Activated naive CD4-positive, alpha-beta T cell treated with anti-CD3 and anti-CD28 coated beads, Interleukin-2, amount 50 U/mL, for 72 hours (primary cell): ENCODE results near the gene JPH3. TPM values are rescaled to one million over a fixed set of nuclear protein-coding genes. Genes with fewer than 3 reads are reported as not detected.
"Not testable (repeated sequence)": the region's sequence is repeated elsewhere in the genome, so short reads cannot be mapped to it uniquely, and the experiment has no call there.

Experiments
- ATAC-seq, 2 donors: fragments of 150-1000 bp; cut with Tn5 transposase; 2 replicates each; pipeline ENCODE4 v1.10.0; 2021; ENCODE audit warnings: mild to moderate bottlenecking in 2 of 2, moderate library complexity in 2 of 2
- DNase-seq, 2 donors: peaks; one replicate each; pipeline ENCODE4 v3.0.0; 2021 to 2022; ENCODE audit warnings: low spot score in 2 of 2
- H3K27ac Mint-ChIP-seq, 2 donors: one replicate each; pipeline ENCODE4 v1.8.0; 2022; ENCODE audit warnings: mild to moderate bottlenecking in 2 of 2, mixed read lengths in 2 of 2
- H3K36me3 Mint-ChIP-seq, 2 donors: one replicate each; pipeline ENCODE4 v1.8.0; 2022; ENCODE audit warnings: mixed read lengths in 2 of 2
- H3K9me3 Mint-ChIP-seq, 2 donors: one replicate each; pipeline ENCODE4 v1.8.0; 2022; ENCODE audit warnings: mixed read lengths in 2 of 2
- total RNA-seq, 2 donors: library from RNA; stranded (reverse); gene quantifications; one replicate each; pipeline ENCODE4 v1.2.3, GENCODE V29; 2022

Gene JPH3
- total RNA-seq, 2 donors from 2014 or later: 0.37 TPM; not detected in 1

DNA sequence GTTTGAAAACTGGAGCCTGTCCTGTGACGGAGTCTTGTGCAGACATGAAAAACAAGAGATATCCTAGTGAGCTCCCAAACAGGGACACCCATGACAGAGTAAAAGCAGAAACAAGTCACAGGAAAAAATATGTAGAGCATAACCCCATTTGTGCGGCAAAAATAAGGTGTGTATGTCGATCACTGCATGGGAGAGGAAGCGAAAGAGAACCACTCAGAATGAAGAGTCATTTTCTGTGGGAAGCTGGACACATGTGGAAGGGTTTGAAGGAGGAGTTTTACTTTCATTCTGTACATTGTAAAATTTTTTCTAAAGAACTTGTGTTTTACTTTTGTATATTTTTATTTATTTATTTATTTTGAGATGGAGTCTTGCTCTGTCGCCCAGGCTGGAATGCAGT lies 72.1 kb downstream of the JPH3 start:
- no peaks in the 10 kb centered on the region for H3K36me3 Mint-ChIP-seq
- no peaks in the 10 kb centered on the region for H3K9me3 Mint-ChIP-seq
- DNase-seq (no peak), ATAC-seq (no peak)
- no peak overlapping the region for H3K27ac Mint-ChIP-seq

- Mint-ChIP-seq H3K27ac (peak overlapping the region in 1 of 2 donors; percentile 44), H3K9me3 (no peaks in the 10 kb centered on the region)
- no peak for ATAC-seq
Measured at GRCh38 chr16:87675111-87675719, 72.9 kb downstream of the JPH3 start.

GRCh38 chr16:87677830-87678229 lies 75.5 kb downstream of the JPH3 start:
- no peak overlapping the region for H3K27ac Mint-ChIP-seq
- ATAC-seq (no peak), DNase-seq (no peak)
- no peaks in the 10 kb centered on the region for H3K9me3 Mint-ChIP-seq
- H3K36me3 Mint-ChIP-seq: no peaks in the 10 kb centered on the region

More at GRCh38 chr16:87675111-87675719, 72.9 kb downstream of the JPH3 start:
- no peak for DNase-seq
- no peaks in the 10 kb centered on the region for H3K36me3 Mint-ChIP-seq

DNA sequence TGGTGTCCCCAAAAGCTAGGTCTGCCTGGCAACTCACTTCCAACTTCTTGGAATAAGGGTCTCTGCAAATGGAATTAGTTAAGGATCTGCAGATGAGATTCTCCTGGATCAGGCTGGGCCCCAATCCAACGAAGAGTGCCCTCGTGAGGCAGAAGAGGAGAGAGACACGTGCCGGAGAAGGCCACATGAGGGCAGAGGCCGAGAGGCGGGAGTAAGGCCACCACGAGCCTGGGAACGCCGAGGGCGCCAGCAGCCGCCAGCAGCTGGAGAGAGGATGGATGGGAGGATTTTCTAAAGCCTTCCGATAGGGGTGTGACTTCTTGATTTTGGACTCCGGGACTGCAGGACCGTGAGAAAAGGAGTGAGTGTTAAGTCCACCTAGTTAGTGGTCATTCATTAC lies 76.3 kb downstream of the JPH3 start:
- ATAC-seq (no peak), DNase-seq (no peak)
- Mint-ChIP-seq H3K9me3 (no peaks in the 10 kb centered on the region), H3K36me3 (no peaks in the 10 kb centered on the region), H3K27ac (no peak overlapping the region)

DNA sequence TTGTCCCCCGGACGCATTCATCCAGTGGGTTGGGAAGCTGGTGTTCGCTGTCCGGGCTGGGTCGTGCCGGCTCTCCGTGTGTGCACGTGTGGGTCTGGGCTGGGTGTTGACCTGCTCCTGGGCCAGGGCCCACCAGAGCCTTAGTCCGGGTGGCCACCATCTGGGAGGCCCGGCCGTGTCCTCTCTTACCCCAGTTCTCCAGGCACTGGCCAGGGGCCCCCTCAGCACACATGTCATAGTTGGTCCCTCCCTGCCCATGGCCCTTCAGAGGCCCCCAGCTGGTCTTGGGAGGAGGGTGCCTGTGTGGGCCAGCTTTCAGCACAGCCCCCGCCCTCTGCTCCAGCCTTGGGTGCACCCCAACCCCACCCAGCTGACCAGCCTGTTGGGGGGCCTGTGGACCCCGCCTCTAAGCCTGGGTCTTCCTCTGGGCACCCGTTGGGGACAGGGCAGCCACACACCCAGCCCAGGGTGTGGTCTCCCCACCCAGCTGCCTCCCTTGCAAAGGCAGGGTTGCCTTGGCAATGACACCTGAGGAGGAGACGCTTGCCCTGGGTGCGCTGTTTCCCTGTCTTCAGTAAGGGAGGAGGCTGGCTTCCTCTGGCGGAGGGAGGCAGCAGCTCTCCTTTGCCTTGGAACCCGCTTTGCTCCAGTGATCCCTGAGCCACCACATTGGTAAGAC lies 77.4 kb downstream of the JPH3 start:
- H3K9me3 Mint-ChIP-seq: no peaks in the 10 kb centered on the region
- no peak overlapping the region for H3K27ac Mint-ChIP-seq
- ATAC-seq: no peak
- no peaks in the 10 kb centered on the region for H3K36me3 Mint-ChIP-seq
- DNase-seq: no peak

GRCh38 chr16:87680272-87680644 lies 78.0 kb downstream of the JPH3 start:
- no peaks in the 10 kb centered on the region for H3K36me3 Mint-ChIP-seq
- DNase-seq: no peak
- H3K9me3 Mint-ChIP-seq: no peaks in the 10 kb centered on the region
- no peak overlapping the region for H3K27ac Mint-ChIP-seq
- no peak for ATAC-seq

- H3K27ac Mint-ChIP-seq, DNase-seq, H3K9me3 Mint-ChIP-seq, ATAC-seq, H3K36me3 Mint-ChIP-seq: not testable (repeated sequence)
Measured at GRCh38 chr16:87681051-87681602, 78.8 kb downstream of the JPH3 start.

GRCh38 chr16:87681981-87682570 lies 79.8 kb downstream of the JPH3 start:
- Mint-ChIP-seq H3K9me3 (no peaks in the 10 kb centered on the region), H3K36me3 (no peaks in the 10 kb centered on the region), H3K27ac (no peak overlapping the region)
- DNase-seq (peak in 1 of 2 donors; percentile 33), ATAC-seq (peak; percentile 72 to 89)

DNA sequence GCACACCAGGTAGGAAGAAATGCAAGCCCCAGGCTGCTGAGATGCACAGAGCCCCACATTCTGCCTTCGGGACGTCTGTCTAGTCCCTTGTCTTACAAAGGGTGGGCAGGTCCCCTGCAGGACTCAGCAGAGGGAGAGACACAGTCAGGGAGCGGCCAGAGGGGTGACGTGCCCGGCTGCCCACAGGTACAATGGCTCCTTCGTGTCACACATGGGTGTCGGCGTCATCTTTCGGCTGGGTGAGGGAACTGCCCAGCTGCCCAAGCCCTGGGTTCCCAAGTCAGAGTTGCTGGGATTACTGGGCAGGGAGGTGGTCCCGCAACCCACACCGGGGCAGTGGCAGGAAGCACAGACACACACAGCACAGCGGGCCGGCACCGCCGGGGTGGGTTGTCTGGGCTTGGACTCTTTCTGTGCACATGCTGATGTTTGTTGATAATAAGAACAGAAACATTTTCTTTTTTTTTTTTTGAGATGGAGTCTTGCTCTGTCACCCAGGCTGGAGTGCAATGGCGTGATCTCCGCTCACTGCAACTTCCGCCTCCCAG lies 80.6 kb downstream of the JPH3 start:
- Mint-ChIP-seq H3K9me3 (no peaks in the 10 kb centered on the region), H3K27ac (no peak overlapping the region), H3K36me3 (no peaks in the 10 kb centered on the region)
- DNase-seq (no peak), ATAC-seq (no peak)

GRCh38 chr16:87684106-87684677 lies 81.9 kb downstream of the JPH3 start:
- ATAC-seq (no peak), DNase-seq (no peak)
- H3K27ac Mint-ChIP-seq: peak overlapping the region in 1 of 2 donors; percentile 14
- H3K9me3 Mint-ChIP-seq: no peaks in the 10 kb centered on the region
- H3K36me3 Mint-ChIP-seq: no peaks in the 10 kb centered on the region

- H3K36me3 Mint-ChIP-seq: no peaks in the 10 kb centered on the region
- no peak for ATAC-seq
- H3K27ac Mint-ChIP-seq: peak overlapping the region in 1 of 2 donors; percentile 14
- H3K9me3 Mint-ChIP-seq: no peaks in the 10 kb centered on the region
- DNase-seq: no peak
Measured at GRCh38 chr16:87684711-87685404, 82.5 kb downstream of the JPH3 start.

GRCh38 chr16:87685405-87685755 lies 83.1 kb downstream of the JPH3 start:
- no peak for DNase-seq
- H3K9me3 Mint-ChIP-seq: no peaks in the 10 kb centered on the region

DNA sequence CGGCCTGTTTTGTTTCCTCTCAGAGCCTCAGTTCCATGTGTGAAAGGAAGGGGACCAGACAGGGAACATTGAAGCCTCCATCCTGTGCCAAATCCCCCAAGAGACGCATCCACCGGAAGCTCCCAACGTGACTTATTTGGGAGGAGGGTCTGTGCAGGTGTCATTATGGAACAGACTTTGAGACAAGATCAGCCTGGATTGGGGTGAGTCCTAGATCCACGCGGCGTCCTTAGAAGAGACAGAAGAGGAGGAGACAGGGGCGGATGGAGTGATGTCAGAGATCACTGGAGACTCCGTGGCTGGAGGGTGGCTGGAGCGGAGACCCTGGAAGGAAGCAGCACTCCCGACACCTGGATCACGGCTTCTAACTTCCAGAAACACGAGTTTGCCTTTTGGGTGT lies 83.5 kb downstream of the JPH3 start:
- no peaks in the 10 kb centered on the region for H3K9me3 Mint-ChIP-seq
- DNase-seq (no peak), ATAC-seq (no peak)
- no peak overlapping the region for H3K27ac Mint-ChIP-seq
- H3K36me3 Mint-ChIP-seq: no peaks in the 10 kb centered on the region

More at GRCh38 chr16:87685405-87685755, 83.1 kb downstream of the JPH3 start:
- no peak for ATAC-seq
- H3K36me3 Mint-ChIP-seq: no peaks in the 10 kb centered on the region
- no peak overlapping the region for H3K27ac Mint-ChIP-seq

DNA sequence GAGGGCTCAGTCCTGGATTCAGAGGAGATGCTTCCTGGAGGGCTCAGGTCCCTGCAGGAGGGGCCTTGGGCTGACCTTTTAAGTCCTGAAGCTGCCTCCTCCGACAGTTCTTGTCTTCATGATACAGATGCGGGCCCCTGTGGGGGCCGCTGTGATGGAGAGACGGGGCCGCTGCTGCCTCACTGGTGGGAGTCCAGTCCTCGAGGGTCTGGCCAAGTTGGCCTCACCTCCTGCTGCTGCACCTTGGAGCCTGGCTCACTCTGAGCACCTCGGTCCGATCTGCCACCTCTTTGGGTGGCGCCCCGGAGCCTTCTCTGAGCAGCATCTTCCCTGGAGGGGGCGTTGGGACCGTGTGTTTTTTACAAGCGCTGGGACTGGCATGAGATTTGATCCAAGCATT lies 84.4 kb downstream of the JPH3 start:
- ATAC-seq (no peak), DNase-seq (no peak)

GRCh38 chr16:87687126-87687910 lies 85.0 kb downstream of the JPH3 start:
- H3K9me3 Mint-ChIP-seq: no peaks in the 10 kb centered on the region
- DNase-seq: no peak
- peak overlapping the region in 1 of 2 donors; percentile 60 for H3K27ac Mint-ChIP-seq
- no peak for ATAC-seq
- H3K36me3 Mint-ChIP-seq: no peaks in the 10 kb centered on the region

More for the DNA sequence above, 84.4 kb downstream of the JPH3 start:
- Mint-ChIP-seq H3K36me3 (no peaks in the 10 kb centered on the region), H3K27ac (no peak overlapping the region), H3K9me3 (no peaks in the 10 kb centered on the region)

DNA sequence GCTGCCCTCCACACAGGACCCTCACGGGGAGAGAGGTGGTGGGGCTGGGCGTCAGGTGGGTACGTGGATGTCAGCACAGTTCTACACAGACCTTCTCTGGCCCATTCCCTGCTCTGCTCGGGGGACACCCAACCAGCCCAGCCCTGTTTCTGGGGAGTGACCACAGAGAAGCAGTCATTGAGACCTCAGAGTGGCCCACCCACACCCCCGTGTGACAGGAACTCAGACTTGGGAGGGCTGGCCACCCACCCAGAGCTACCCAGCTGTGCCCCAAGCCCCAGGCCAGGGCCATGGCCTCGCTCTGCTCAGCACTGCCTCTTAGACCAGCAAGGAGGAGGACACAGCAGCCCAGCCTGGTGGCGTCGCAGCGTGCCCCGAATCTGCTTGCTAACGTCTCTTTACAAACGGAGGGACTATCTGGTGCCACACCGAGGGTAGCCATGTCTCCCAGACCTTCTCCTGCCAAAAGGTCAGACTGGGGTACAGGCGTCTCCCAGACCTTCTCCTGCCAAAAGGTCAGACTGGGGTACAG lies 85.8 kb downstream of the JPH3 start:
- Mint-ChIP-seq H3K36me3 (no peaks in the 10 kb centered on the region), H3K9me3 (no peaks in the 10 kb centered on the region), H3K27ac (no peak overlapping the region)
- ATAC-seq (no peak), DNase-seq (no peak)
